Panc1 (cell line): ENCODE data around the gene RPS19BP1. TPM values are rescaled to one million over a fixed set of nuclear protein-coding genes. Genes with fewer than 3 reads are reported as not detected.

ENCODE experiments used
- ATAC-seq: fragments of 200-7000 bp; cut with Tn5 transposase; 2 replicates; pipeline ENCODE4 v1.9.1; 2020; ENCODE audit warnings: mild to moderate bottlenecking, moderate library complexity
- BruUV-seq: library from RNA; stranded (reverse); fragments of 400-500 nt; replicated peaks from 2 replicates; lab custom pipeline; 2021; lab: Mats Ljungman, UMichigan
- CTCF ChIA-PET: fragments of 300-600 bp; sonication (Branson Sonifier 250); formaldehyde crosslinking; loops from one replicate; lab custom pipeline; 2022; ENCODE audit warnings: antibody characterized with exemption; lab: Charles Lee
- POLR2A ChIA-PET: fragments of 300-600 bp; sonication (Branson Sonifier 250); formaldehyde crosslinking; loops from one replicate; lab custom pipeline; 2022; ENCODE audit warnings: antibody characterized with exemption; lab: Charles Lee
- DNase-seq: peaks from one replicate; pipeline ENCODE4 v3.0.0-alpha.2; 2010; ENCODE audit warnings: low read depth, low spot score
- H3K27ac ChIP-seq: 2 replicates; pipeline ENCODE4 v1.5.1; 2011; ENCODE audit warnings: mild to moderate bottlenecking, low read length, inconsistent platforms
- H3K27me3 ChIP-seq: fragments of 200-500 bp; sonication (Bioruptor generic); 2 replicates; pipeline ENCODE4 v1.6.0; 2014; ENCODE audit warnings: low read length, inconsistent platforms; ENCODE audit not compliant: control insufficient read depth, insufficient read depth
- H3K36me3 ChIP-seq: fragments of 200-500 bp; sonication (Bioruptor generic); 2 replicates; pipeline ENCODE4 v1.5.1; 2014; ENCODE audit warnings: inconsistent platforms, mild to moderate bottlenecking, low read length, moderate library complexity; ENCODE audit not compliant: control insufficient read depth, insufficient read depth
- H3K4me1 ChIP-seq: 2 replicates; pipeline ENCODE4 v1.5.1; 2011; ENCODE audit warnings: inconsistent platforms, mild to moderate bottlenecking, low read length, moderate library complexity; ENCODE audit not compliant: control insufficient read depth, insufficient read depth
- H3K4me3 ChIP-seq, 2 experiments: 2 replicates each; pipeline ENCODE4 v1.5.1; 2011 to 2012; ENCODE audit warnings: low read depth in 2 of 2, low read length in 2 of 2, mild to moderate bottlenecking in 2 of 2, inconsistent platforms in 1 of 2, moderate library complexity in 1 of 2
- H3K9me3 ChIP-seq: fragments of 200-500 bp; sonication (Bioruptor generic); 2 replicates; pipeline ENCODE4 v1.5.1; 2014; ENCODE audit warnings: low read depth, mild to moderate bottlenecking, inconsistent platforms, low read length, moderate library complexity; ENCODE audit not compliant: control insufficient read depth, insufficient read depth
- CTCF ChIP-seq: fragments of 450-650 bp; IDR thresholded peaks from 2 replicates; pipeline ENCODE4 v1.5.1; 2017; ENCODE audit warnings: mild to moderate bottlenecking
- POLR2AphosphoS5 ChIP-seq: IDR thresholded peaks from 2 replicates; pipeline ENCODE4 v1.6.1; 2012; ENCODE audit warnings: mild to moderate bottlenecking, low read depth, low read length, moderate library complexity
- SIN3A ChIP-seq: IDR thresholded peaks from 2 replicates; pipeline ENCODE4 v1.6.1; 2012; ENCODE audit warnings: low read depth, mild to moderate bottlenecking, low read length, moderate library complexity, borderline replicate concordance; ENCODE audit not compliant: insufficient read depth
- TCF7L2 ChIP-seq: IDR thresholded peaks from 2 replicates; pipeline ENCODE4 v1.6.1; 2011; ENCODE audit warnings: mild to moderate bottlenecking, low read depth, low read length, inconsistent platforms
- in situ Hi-C: cut with HindIII; loops from 2 replicates; pipeline ENCODE4 v1.10.0; 2016; ENCODE audit warnings: low sequenced_read_pairs, low pct_unique_long_range_greater_than_20kb
- intact Hi-C: fragments of 100-400 bp; cut with micrococcal nuclease; formaldehyde crosslinking; loops from one replicate; pipeline ENCODE4 v1.10.0; 2022; ENCODE audit not compliant: unreplicated experiment
- total RNA-seq: library from RNA; stranded (reverse); gene quantifications from one replicate; pipeline ENCODE4 v1.2.1, GENCODE V29; 2021; ENCODE audit not compliant: unreplicated experiment
- TF ChIP-seq, protein P1 (sequence below), 2 experiments: IDR thresholded peaks; 2 replicates each; pipeline ENCODE4 v1.6.1; 2011 to 2012; ENCODE audit warnings: low read depth in 2 of 2, control low read depth in 1 of 2, low read length in 1 of 2, mild to moderate bottlenecking in 1 of 2, moderate library complexity in 1 of 2; ENCODE audit not compliant: insufficient read depth in 1 of 2

Gene RPS19BP1
- total RNA-seq, 1 experiment from 2014 or later = 123 TPM

DNA sequence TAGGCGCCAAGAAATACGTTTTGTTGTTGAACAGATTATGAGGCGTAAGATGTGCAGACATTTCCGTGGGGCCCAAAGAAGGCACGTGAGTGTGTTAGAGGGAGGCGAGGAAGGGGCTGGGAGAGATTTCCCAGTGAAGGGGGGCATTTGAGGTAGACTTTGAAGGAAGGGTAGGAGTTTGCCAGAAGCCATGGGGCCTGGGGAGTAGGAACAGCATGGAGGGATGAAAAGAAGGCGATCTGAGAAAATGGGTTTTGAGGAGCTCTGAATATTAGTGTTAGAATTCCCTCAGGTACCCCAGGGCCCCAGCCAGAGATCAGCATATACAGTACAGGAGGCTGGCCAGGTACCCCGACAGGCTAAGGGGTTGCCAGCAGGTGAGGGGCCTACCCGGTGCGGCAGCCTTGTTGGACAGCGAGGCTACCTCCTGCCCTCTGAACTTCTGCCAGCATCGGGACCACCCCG, 30.9 kb downstream of the RPS19BP1 start:
- TF ChIP-seq POLR2AphosphoS5 (no peak), TCF7L2 (no peak), SIN3A (no peak), CTCF (no peak)
- TF ChIP-seq, protein P1, sequence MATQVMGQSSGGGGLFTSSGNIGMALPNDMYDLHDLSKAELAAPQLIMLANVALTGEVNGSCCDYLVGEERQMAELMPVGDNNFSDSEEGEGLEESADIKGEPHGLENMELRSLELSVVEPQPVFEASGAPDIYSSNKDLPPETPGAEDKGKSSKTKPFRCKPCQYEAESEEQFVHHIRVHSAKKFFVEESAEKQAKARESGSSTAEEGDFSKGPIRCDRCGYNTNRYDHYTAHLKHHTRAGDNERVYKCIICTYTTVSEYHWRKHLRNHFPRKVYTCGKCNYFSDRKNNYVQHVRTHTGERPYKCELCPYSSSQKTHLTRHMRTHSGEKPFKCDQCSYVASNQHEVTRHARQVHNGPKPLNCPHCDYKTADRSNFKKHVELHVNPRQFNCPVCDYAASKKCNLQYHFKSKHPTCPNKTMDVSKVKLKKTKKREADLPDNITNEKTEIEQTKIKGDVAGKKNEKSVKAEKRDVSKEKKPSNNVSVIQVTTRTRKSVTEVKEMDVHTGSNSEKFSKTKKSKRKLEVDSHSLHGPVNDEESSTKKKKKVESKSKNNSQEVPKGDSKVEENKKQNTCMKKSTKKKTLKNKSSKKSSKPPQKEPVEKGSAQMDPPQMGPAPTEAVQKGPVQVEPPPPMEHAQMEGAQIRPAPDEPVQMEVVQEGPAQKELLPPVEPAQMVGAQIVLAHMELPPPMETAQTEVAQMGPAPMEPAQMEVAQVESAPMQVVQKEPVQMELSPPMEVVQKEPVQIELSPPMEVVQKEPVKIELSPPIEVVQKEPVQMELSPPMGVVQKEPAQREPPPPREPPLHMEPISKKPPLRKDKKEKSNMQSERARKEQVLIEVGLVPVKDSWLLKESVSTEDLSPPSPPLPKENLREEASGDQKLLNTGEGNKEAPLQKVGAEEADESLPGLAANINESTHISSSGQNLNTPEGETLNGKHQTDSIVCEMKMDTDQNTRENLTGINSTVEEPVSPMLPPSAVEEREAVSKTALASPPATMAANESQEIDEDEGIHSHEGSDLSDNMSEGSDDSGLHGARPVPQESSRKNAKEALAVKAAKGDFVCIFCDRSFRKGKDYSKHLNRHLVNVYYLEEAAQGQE (IDR thresholded peaks at IDR 0.05; ENCODE audit: insufficient read depth in 1 of 2, low read depth in 2 of 2, low read length in 1 of 2) = no peak
- ATAC-seq (peak; percentile 62), DNase-seq (no peak)
- no TSS peak for BruUV-seq
- Histone ChIP-seq H3K36me3 (peaks cover 10% of the 10 kb centered on the region), H3K4me1 (peaks cover 16% of the 10 kb centered on the region), H3K4me3 (peak overlapping the region; percentile 82 to 93), H3K9me3 (no peaks in the 10 kb centered on the region), H3K27ac (peak overlapping the region; percentile 89), H3K27me3 (no peaks in the 10 kb centered on the region)
- in situ Hi-C loops (no loop called here), intact Hi-C loops (no loop called here)
- POLR2A ChIA-PET = interaction anchor here (1.2 kb wide), 1 partner anchor 18 kb away, joined by 4 read pairs; the partner anchor contains the start of gene ATF4
- CTCF ChIA-PET = interaction anchor here (0.6 to 0.9 kb wide), 4 partner anchors 8 to 28 kb away, joined by 3 to 5 read pairs (median 4); no protein-coding TSS in a partner anchor

DNA sequence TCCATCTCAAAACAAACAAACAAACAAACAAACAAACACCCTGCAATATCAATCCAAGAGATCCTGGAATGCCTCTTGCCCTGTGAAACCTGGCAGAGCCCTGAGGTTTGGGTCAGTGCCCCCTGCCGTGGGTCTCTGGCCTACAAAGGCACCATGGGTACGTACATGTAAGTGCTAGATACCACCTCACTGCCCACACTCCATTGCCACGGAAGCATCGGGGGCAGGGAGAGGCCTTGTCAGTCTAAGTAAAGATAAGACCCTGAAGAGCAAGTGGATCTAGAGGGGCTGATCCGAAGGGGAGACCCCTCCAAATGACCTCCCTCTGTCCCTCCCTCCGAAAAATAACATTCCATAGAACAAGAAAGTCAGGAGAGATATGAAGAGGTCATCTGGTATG, 32.4 kb downstream of the RPS19BP1 start:
- in situ Hi-C loops = no loop called here
- POLR2A ChIA-PET = interaction anchor here (0.6 kb wide), 1 partner anchor 103 kb away, joined by 5 read pairs; no protein-coding TSS in a partner anchor
- no TSS peak for BruUV-seq
- Histone ChIP-seq H3K27ac (peak overlapping the region; percentile 89; the same call in 1 of the 2 replicates), H3K36me3 (peaks cover 8% of the 10 kb centered on the region; the same call in 1 of the 2 replicates), H3K4me3 (no peak overlapping the region), H3K27me3 (no peaks in the 10 kb centered on the region), H3K4me1 (peaks cover 16% of the 10 kb centered on the region), H3K9me3 (no peaks in the 10 kb centered on the region)
- DNase-seq (no peak), ATAC-seq (no peak)
- TF ChIP-seq, protein P1 (IDR thresholded peaks at IDR 0.05; ENCODE audit: insufficient read depth in 1 of 2, low read depth in 2 of 2, low read length in 1 of 2) = no peak
- TF ChIP-seq POLR2AphosphoS5 (no peak), CTCF (no peak), SIN3A (no peak), TCF7L2 (no peak)
- intact Hi-C loops = no loop called here
- CTCF ChIA-PET = no interaction called here
